ENCODE data around the gene SLIT3.

GRCh38 chr5:169065400-169065799, 235.5 kb downstream of the SLIT3 start:
- TF ChIP-seq EZH2 (IDR thresholded peaks at IDR 0.05; ENCODE audit: low read depth) = no peak
- TF ChIP-seq CTCF (conservative IDR thresholded peaks at IDR 0.05) = no peak

All from PC-9 (cell line).